UCSD-AML1 (cell line): Measurements from ENCODE around the gene PCDHGA1.

Experiments used
- DNase-seq: peaks from one replicate; lab custom pipeline; 2025; ENCODE audit not compliant: unreplicated experiment; lab: John Stamatoyannopoulos, UW

PCDHGA1 gene

GRCh38 chr5:141512911-141513626, 182.8 kb downstream of the PCDHGA1 start:
- DNase-seq: no peak

- peak; percentile 53 for DNase-seq
Measured at GRCh38 chr5:141513627-141514329, 183.5 kb downstream of the PCDHGA1 start.

GRCh38 chr5:141514330-141515133, 184.2 kb downstream of the PCDHGA1 start:
- DNase-seq: no peak

GRCh38 chr5:141515141-141515540, 184.8 kb downstream of the PCDHGA1 start:
- no peak for DNase-seq

- DNase-seq: no peak
Measured at GRCh38 chr5:141515946-141516671, 185.8 kb downstream of the PCDHGA1 start.

- DNase-seq: no peak
Measured at GRCh38 chr5:141516672-141517025, 186.3 kb downstream of the PCDHGA1 start.

- DNase-seq: no peak
Measured at GRCh38 chr5:141517312-141517711, 187.0 kb downstream of the PCDHGA1 start.

GRCh38 chr5:141517880-141518617, 187.7 kb downstream of the PCDHGA1 start:
- no peak for DNase-seq

GRCh38 chr5:141518618-141519015, 188.3 kb downstream of the PCDHGA1 start:
- no peak for DNase-seq

GRCh38 chr5:141519605-141520565, 189.6 kb downstream of the PCDHGA1 start:
- DNase-seq: no peak

- DNase-seq: no peak
Measured at GRCh38 chr5:141521244-141521781, 191.0 kb downstream of the PCDHGA1 start.

GRCh38 chr5:141522301-141522700, 192.0 kb downstream of the PCDHGA1 start:
- DNase-seq: no peak

- DNase-seq: no peak
Measured at GRCh38 chr5:141523991-141524390, 193.7 kb downstream of the PCDHGA1 start.

- DNase-seq: peak; percentile 66
Measured at GRCh38 chr5:141524604-141525597, 194.6 kb downstream of the PCDHGA1 start.

GRCh38 chr5:141525653-141526052, 195.3 kb downstream of the PCDHGA1 start:
- DNase-seq: no peak

- no peak for DNase-seq
Measured at GRCh38 chr5:141527426-141527825, 197.1 kb downstream of the PCDHGA1 start.

GRCh38 chr5:141528291-141528984, 198.1 kb downstream of the PCDHGA1 start:
- DNase-seq: no peak
